Activated CD4-positive, alpha-beta T cell treated with anti-CD3 and anti-CD28 coated beads, Interleukin-2, amount 10 ng/mL, durations not matched to agents 24 days and 14 days (primary cell): ENCODE data around the gene IVD. TPM values are rescaled to one million over a fixed set of nuclear protein-coding genes. Genes with fewer than 3 reads are reported as not detected.

Source experiments
- DNase-seq: peaks from one replicate; pipeline ENCODE4 v3.0.0; 2022
- H3K27ac Mint-ChIP-seq: one replicate; pipeline ENCODE4 v1.8.0; 2022; ENCODE audit warnings: mild to moderate bottlenecking, mixed read lengths
- H3K27me3 Mint-ChIP-seq: one replicate; pipeline ENCODE4 v1.8.0; 2022; ENCODE audit warnings: mixed read lengths
- H3K36me3 Mint-ChIP-seq: one replicate; pipeline ENCODE4 v1.8.0; 2022; ENCODE audit warnings: low read depth, mild to moderate bottlenecking, mixed read lengths
- H3K4me1 Mint-ChIP-seq: one replicate; pipeline ENCODE4 v1.8.0; 2021; ENCODE audit warnings: mixed read lengths
- H3K4me3 Mint-ChIP-seq: one replicate; pipeline ENCODE4 v1.8.0; 2022; ENCODE audit warnings: mild to moderate bottlenecking, moderate library complexity, mixed read lengths
- H3K9me3 Mint-ChIP-seq: one replicate; pipeline ENCODE4 v1.8.0; 2021; ENCODE audit warnings: mixed read lengths
- intact Hi-C: fragments of 100-400 bp; cut with micrococcal nuclease; formaldehyde crosslinking; loops from one replicate; pipeline ENCODE4 v1.15.1; 2023
- total RNA-seq: library from RNA; stranded (reverse); gene quantifications from 2 replicates; pipeline ENCODE4 v1.2.3, GENCODE V29; 2022

The IVD gene
- total RNA-seq, 1 donor from 2014 or later = 70.7 TPM

GRCh38 chr15:40382580-40383456, 22.8 kb upstream of the IVD start, which contains the start of gene KNSTRN:
TSS of gene KNSTRN (plus strand) at chr15:40382721. CDS start at chr15:40382836, 115 bp downstream.
- peaks cover 29% of the 10 kb centered on the region for H3K36me3 Mint-ChIP-seq
- H3K4me3 Mint-ChIP-seq = peak within 1 kb of the TSS; percentile 94
- H3K27ac Mint-ChIP-seq = peak within 1 kb of the TSS; percentile 95
- peak; percentile 97 for DNase-seq
- H3K4me1 Mint-ChIP-seq = peaks cover 26% of the 10 kb centered on the region
- intact Hi-C loops = loop anchor here (1.0 to 2.0 kb wide), 3 partner anchors 22 to 186 kb away; partner anchors contain the start of genes DISP2, IVD and RPUSD2
- H3K9me3 Mint-ChIP-seq = no peaks in the 10 kb centered on the region
- H3K27me3 Mint-ChIP-seq = peaks cover 11% of the 10 kb centered on the region

- no peaks in the 10 kb centered on the region for H3K27me3 Mint-ChIP-seq
- H3K27ac Mint-ChIP-seq = no peak overlapping the region
- no peak overlapping the region for H3K4me3 Mint-ChIP-seq
- peaks cover 23% of the 10 kb centered on the region for H3K4me1 Mint-ChIP-seq
- DNase-seq = no peak
- H3K36me3 Mint-ChIP-seq = peaks cover 56% of the 10 kb centered on the region
- no peaks in the 10 kb centered on the region for H3K9me3 Mint-ChIP-seq
- intact Hi-C loops = no loop called here
Observed at GRCh38 chr15:40386480-40386879, 19.1 kb upstream of the IVD start.

GRCh38 chr15:40388941-40389823, 16.4 kb upstream of the IVD start:
- Mint-ChIP-seq H3K27ac (no peak overlapping the region), H3K4me3 (no peak overlapping the region), H3K36me3 (peaks cover 68% of the 10 kb centered on the region), H3K4me1 (peaks cover 11% of the 10 kb centered on the region), H3K9me3 (no peaks in the 10 kb centered on the region), H3K27me3 (no peaks in the 10 kb centered on the region)
- intact Hi-C loops = no loop called here
- no peak for DNase-seq

GRCh38 chr15:40389824-40390595, 15.6 kb upstream of the IVD start:
- no peak for DNase-seq
- no peaks in the 10 kb centered on the region for H3K27me3 Mint-ChIP-seq
- H3K9me3 Mint-ChIP-seq = no peaks in the 10 kb centered on the region
- H3K4me1 Mint-ChIP-seq = peaks cover 4% of the 10 kb centered on the region
- intact Hi-C loops = no loop called here
- H3K4me3 Mint-ChIP-seq = no peak overlapping the region
- H3K36me3 Mint-ChIP-seq = peaks cover 69% of the 10 kb centered on the region
- no peak overlapping the region for H3K27ac Mint-ChIP-seq

GRCh38 chr15:40392986-40393948, 12.3 kb upstream of the IVD start:
- intact Hi-C loops = no loop called here
- Mint-ChIP-seq H3K27ac (no peak overlapping the region), H3K27me3 (no peaks in the 10 kb centered on the region), H3K4me3 (no peak overlapping the region), H3K4me1 (peaks cover 12% of the 10 kb centered on the region), H3K9me3 (no peaks in the 10 kb centered on the region), H3K36me3 (peaks cover 52% of the 10 kb centered on the region)
- DNase-seq = no peak

GRCh38 chr15:40397688-40398412, 7.7 kb upstream of the IVD start:
- intact Hi-C loops = no loop called here
- H3K27ac Mint-ChIP-seq = peak overlapping the region; percentile 72
- peak overlapping the region; percentile 63 for H3K4me3 Mint-ChIP-seq

GRCh38 chr15:40398413-40398873, 7.2 kb upstream of the IVD start:
- Mint-ChIP-seq H3K4me1 (peaks cover 21% of the 10 kb centered on the region), H3K4me3 (peak overlapping the region; percentile 63)

More at GRCh38 chr15:40397688-40398412, 7.7 kb upstream of the IVD start:
- no peak for DNase-seq
- H3K9me3 Mint-ChIP-seq = no peaks in the 10 kb centered on the region
- H3K27me3 Mint-ChIP-seq = no peaks in the 10 kb centered on the region
- H3K4me1 Mint-ChIP-seq = peaks cover 21% of the 10 kb centered on the region
- peaks cover 26% of the 10 kb centered on the region for H3K36me3 Mint-ChIP-seq

GRCh38 chr15:40399370-40399769, 6.2 kb upstream of the IVD start:
- Mint-ChIP-seq H3K27ac (no peak overlapping the region), H3K4me1 (peaks cover 27% of the 10 kb centered on the region), H3K36me3 (peaks cover 17% of the 10 kb centered on the region), H3K27me3 (no peaks in the 10 kb centered on the region), H3K9me3 (no peaks in the 10 kb centered on the region), H3K4me3 (no peak overlapping the region)
- DNase-seq = no peak
- intact Hi-C loops = no loop called here

More at GRCh38 chr15:40398413-40398873, 7.2 kb upstream of the IVD start:
- intact Hi-C loops = no loop called here
- Mint-ChIP-seq H3K36me3 (peaks cover 22% of the 10 kb centered on the region), H3K27ac (peak overlapping the region; percentile 72), H3K27me3 (no peaks in the 10 kb centered on the region), H3K9me3 (no peaks in the 10 kb centered on the region)
- DNase-seq = peak; percentile 76

- H3K36me3 Mint-ChIP-seq = peaks cover 33% of the 10 kb centered on the region
- peak overlapping the region; percentile 41 for H3K4me3 Mint-ChIP-seq
- no peaks in the 10 kb centered on the region for H3K27me3 Mint-ChIP-seq
- peak; percentile 56 for DNase-seq
- no peaks in the 10 kb centered on the region for H3K9me3 Mint-ChIP-seq
- intact Hi-C loops = loop anchor here (5.0 kb wide), 1 partner anchor 35 kb away; the partner anchor contains the start of gene BAHD1
- peak overlapping the region; percentile 31 for H3K27ac Mint-ChIP-seq
- peaks cover 43% of the 10 kb centered on the region for H3K4me1 Mint-ChIP-seq
Observed at GRCh38 chr15:40407330-40407990, 1.9 kb downstream of the IVD start.

- Mint-ChIP-seq H3K4me1 (peaks cover 38% of the 10 kb centered on the region), H3K9me3 (no peaks in the 10 kb centered on the region), H3K36me3 (peaks cover 34% of the 10 kb centered on the region), H3K27me3 (no peaks in the 10 kb centered on the region), H3K27ac (no peak overlapping the region), H3K4me3 (no peak overlapping the region)
- intact Hi-C loops = loop anchor here (5.0 kb wide), 1 partner anchor 33 kb away; the partner anchor contains the start of gene BAHD1
- peak; percentile 68 for DNase-seq
Observed at GRCh38 chr15:40409366-40409765, 3.8 kb downstream of the IVD start.

- H3K27ac Mint-ChIP-seq = no peak overlapping the region
Observed at GRCh38 chr15:40410476-40410875, 4.9 kb downstream of the IVD start.

More at GRCh38 chr15:40410476-40410875, 4.9 kb downstream of the IVD start:
- no peak for DNase-seq
- Mint-ChIP-seq H3K36me3 (peaks cover 39% of the 10 kb centered on the region), H3K27me3 (no peaks in the 10 kb centered on the region), H3K4me1 (peaks cover 29% of the 10 kb centered on the region), H3K4me3 (no peak overlapping the region), H3K9me3 (no peaks in the 10 kb centered on the region)
- intact Hi-C loops = no loop called here
